Activated CD8-positive, alpha-beta T cell treated with anti-CD3 and anti-CD28 coated beads for 36 hours (primary cell): Measurements from ENCODE around the gene GLOD4. TPM values are rescaled to one million over a fixed set of nuclear protein-coding genes. Genes with fewer than 3 reads are reported as not detected.

Experiments
- ATAC-seq: fragments of 200-7000 bp; cut with Tn5 transposase; one replicate; pipeline ENCODE4 v1.10.0; 2021; ENCODE audit warnings: mild to moderate bottlenecking, moderate library complexity
- CTCF ChIA-PET: fragments of 350-600 bp; sonication (Branson Sonifier 250); formaldehyde crosslinking; loops from one replicate; lab custom pipeline; 2021; ENCODE audit warnings: antibody characterized with exemption; lab: Charles Lee
- POLR2A ChIA-PET: fragments of 350-600 bp; sonication (Branson Sonifier 250); formaldehyde crosslinking; loops from one replicate; lab custom pipeline; 2021; ENCODE audit warnings: antibody characterized with exemption; lab: Charles Lee
- DNase-seq: peaks from one replicate; pipeline ENCODE4 v3.0.0-alpha.2; 2020
- H3K27ac Mint-ChIP-seq: one replicate; pipeline ENCODE4 v1.8.0; 2021; ENCODE audit warnings: mild to moderate bottlenecking, mixed read lengths
- H3K27me3 Mint-ChIP-seq: one replicate; pipeline ENCODE4 v1.8.0; 2021; ENCODE audit warnings: mixed read lengths
- H3K36me3 Mint-ChIP-seq: one replicate; pipeline ENCODE4 v1.8.0; 2021; ENCODE audit warnings: low read depth, mixed read lengths
- H3K4me1 Mint-ChIP-seq: one replicate; pipeline ENCODE4 v1.8.0; 2021; ENCODE audit warnings: low read depth, mixed read lengths
- H3K4me3 Mint-ChIP-seq: one replicate; pipeline ENCODE4 v1.8.0; 2021; ENCODE audit warnings: mild to moderate bottlenecking, moderate library complexity, mixed read lengths
- H3K9me3 Mint-ChIP-seq: one replicate; pipeline ENCODE4 v1.8.0; 2021; ENCODE audit warnings: mixed read lengths
- CTCF ChIP-seq: fragments of 200-600 bp; IDR thresholded peaks from one replicate; pipeline ENCODE4 v1.8.0; 2022; ENCODE audit warnings: antibody characterized with exemption, mild to moderate bottlenecking
- intact Hi-C: fragments of 100-400 bp; cut with micrococcal nuclease; formaldehyde crosslinking; loops from one replicate; pipeline ENCODE4 v1.10.0; 2022
- total RNA-seq, 2 experiments: library from RNA; stranded (reverse); gene quantifications; one replicate each; pipeline ENCODE4 v1.2.3, GENCODE V29; 2021

GLOD4 gene
- total RNA-seq, 2 experiments from 2014 or later, result 47.3 to 55.2 TPM

GRCh38 chr17:728911-729310 is 53.2 kb downstream of the GLOD4 start:
- Mint-ChIP-seq H3K27me3 (peaks cover 2% of the 10 kb centered on the region), H3K9me3 (no peaks in the 10 kb centered on the region), H3K4me1 (peaks cover 16% of the 10 kb centered on the region), H3K36me3 (peaks cover 10% of the 10 kb centered on the region), H3K4me3 (no peak overlapping the region), H3K27ac (no peak overlapping the region)
- DNase-seq (peak; percentile 44), ATAC-seq (no peak)
- POLR2A ChIA-PET, result interaction anchor here (0.8 kb wide), 1 partner anchor 17 kb away, joined by 3 read pairs; no protein-coding TSS in a partner anchor
- no peak for TF ChIP-seq CTCF
- CTCF ChIA-PET, result no interaction called here
- intact Hi-C loops, result no loop called here

DNA sequence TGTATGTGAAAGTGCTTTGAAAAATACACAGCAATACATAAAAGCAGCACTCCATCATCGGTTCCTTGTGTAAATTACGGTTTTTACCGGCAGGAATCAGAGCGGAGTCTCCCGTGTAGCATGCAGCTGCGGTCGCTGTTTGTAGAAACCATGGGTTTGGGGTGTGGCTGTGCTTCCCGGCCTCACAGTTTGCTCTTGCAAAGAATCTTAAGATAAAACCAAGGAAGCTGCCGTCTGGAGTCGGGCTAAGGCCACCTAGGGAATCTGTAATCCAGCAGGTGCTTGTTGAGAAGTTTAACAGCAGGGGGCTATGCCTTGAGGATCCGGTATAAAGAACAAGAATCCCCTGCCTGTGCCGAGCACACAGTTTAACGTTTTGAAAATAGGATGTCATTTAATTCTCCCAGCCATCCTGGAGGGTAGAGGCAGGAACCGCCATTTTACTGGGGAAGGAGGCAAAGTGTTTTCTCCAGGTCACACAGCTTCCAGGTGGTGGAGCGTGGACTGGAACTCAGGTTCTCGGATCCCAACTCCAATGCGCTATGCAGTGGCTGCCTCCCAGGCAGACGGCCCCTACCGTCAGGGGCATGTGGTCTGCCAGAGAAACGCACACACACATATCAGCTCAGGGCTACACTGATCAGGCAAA is 55.7 kb downstream of the GLOD4 start:
- peaks cover 2% of the 10 kb centered on the region for H3K27me3 Mint-ChIP-seq
- DNase-seq (no peak), ATAC-seq (no peak)
- no peaks in the 10 kb centered on the region for H3K9me3 Mint-ChIP-seq
- no peaks in the 10 kb centered on the region for H3K36me3 Mint-ChIP-seq
- H3K4me1 Mint-ChIP-seq, result peaks cover 7% of the 10 kb centered on the region
- H3K27ac Mint-ChIP-seq, result no peak overlapping the region
- H3K4me3 Mint-ChIP-seq, result no peak overlapping the region
- intact Hi-C loops, result no loop called here
- POLR2A ChIA-PET, result no interaction called here
- CTCF ChIA-PET, result no interaction called here
- TF ChIP-seq CTCF, result no peak

DNA sequence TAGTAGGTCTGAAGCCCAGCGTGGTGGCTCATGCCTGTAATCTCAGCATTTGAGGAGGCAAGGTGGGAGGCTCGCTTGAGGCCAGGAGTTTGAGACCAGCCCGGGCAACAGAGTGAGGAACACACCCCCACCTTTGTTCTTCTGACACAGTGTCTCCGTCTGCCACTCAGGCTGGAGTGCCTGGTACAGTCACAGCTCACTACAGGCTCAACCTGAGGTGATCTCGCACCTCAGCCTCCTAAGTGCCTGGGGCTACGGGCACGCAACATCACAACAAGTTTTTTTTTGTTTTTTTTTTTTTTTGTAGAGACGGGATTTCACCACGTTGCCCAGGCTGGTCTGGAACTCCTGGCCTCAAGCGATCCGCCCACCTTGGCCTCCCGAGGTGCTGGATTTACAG is 56.3 kb downstream of the GLOD4 start:
- CTCF ChIA-PET, result no interaction called here
- Mint-ChIP-seq H3K4me1 (peaks cover 5% of the 10 kb centered on the region), H3K36me3 (no peaks in the 10 kb centered on the region), H3K27ac (no peak overlapping the region), H3K9me3 (no peaks in the 10 kb centered on the region), H3K4me3 (no peak overlapping the region), H3K27me3 (peaks cover 2% of the 10 kb centered on the region)
- intact Hi-C loops, result no loop called here
- ATAC-seq (no peak), DNase-seq (no peak)
- no peak for TF ChIP-seq CTCF
- POLR2A ChIA-PET, result no interaction called here

- intact Hi-C loops, result no loop called here
Measured at GRCh38 chr17:725084-725483, 57.0 kb downstream of the GLOD4 start.

More at GRCh38 chr17:725084-725483, 57.0 kb downstream of the GLOD4 start:
- Mint-ChIP-seq H3K27me3 (peaks cover 2% of the 10 kb centered on the region), H3K4me1 (no peaks in the 10 kb centered on the region), H3K9me3 (no peaks in the 10 kb centered on the region), H3K27ac (no peak overlapping the region), H3K36me3 (no peaks in the 10 kb centered on the region), H3K4me3 (no peak overlapping the region)
- ChIA-PET POLR2A (no interaction called here), CTCF (no interaction called here)
- ATAC-seq (no peak), DNase-seq (no peak)
- TF ChIP-seq CTCF, result no peak
